SJCRH30 (cell line): ENCODE data around the gene LARP4B. TPM values are rescaled to one million over a fixed set of nuclear protein-coding genes. Genes with fewer than 3 reads are reported as not detected.
A peak's percentile ranks its signal among the peaks of the same experiment; 100 is the strongest.

Experiments used
- DNase-seq, 2 experiments: peaks; one replicate each; pipeline ENCODE4 v3.0.0-alpha.2; 2015 to 2020
- H3K27ac ChIP-seq: fragments of 250-450 bp; sonication (Bioruptor Pico); 2 replicates; pipeline ENCODE4 v1.5.1; 2020; ENCODE audit warnings: mild to moderate bottlenecking, moderate library complexity
- H3K27me3 ChIP-seq: fragments of 250-450 bp; sonication (Bioruptor Pico); 2 replicates; pipeline ENCODE4 v1.5.1; 2020; ENCODE audit warnings: mild to moderate bottlenecking, moderate library complexity
- H3K36me3 ChIP-seq: fragments of 250-450 bp; sonication (Bioruptor Pico); 2 replicates; pipeline ENCODE4 v1.5.1; 2020; ENCODE audit warnings: mild to moderate bottlenecking, moderate library complexity
- H3K4me1 ChIP-seq: fragments of 250-450 bp; sonication (Bioruptor Pico); 2 replicates; pipeline ENCODE4 v1.5.1; 2020; ENCODE audit warnings: mild to moderate bottlenecking, moderate library complexity
- H3K4me3 ChIP-seq: fragments of 250-450 bp; sonication (Bioruptor Pico); 2 replicates; pipeline ENCODE4 v1.5.1; 2020; ENCODE audit warnings: mild to moderate bottlenecking, moderate library complexity
- H3K9me3 ChIP-seq: fragments of 250-450 bp; sonication (Bioruptor Pico); replicated peaks from 2 replicates; pipeline ENCODE4 v1.5.1; 2020; ENCODE audit warnings: mild to moderate bottlenecking, moderate library complexity
- total RNA-seq: library from RNA; depleted of rRNA; stranded (reverse); fragments of >200 nt; shearing (Covaris generic); gene quantifications from 2 replicates; pipeline ENCODE4 v1.2.3, GENCODE V29; 2014

LARP4B gene
- total RNA-seq, 1 experiment from 2014 or later: 29.1 TPM

GRCh38 chr10:784403-785088 lies 147.0 kb downstream of the LARP4B start:
- Histone ChIP-seq H3K9me3 (no peaks in the 10 kb centered on the region), H3K27me3 (no peaks in the 10 kb centered on the region), H3K4me3 (peak overlapping the region; percentile 60), H3K27ac (peak overlapping the region; percentile 52), H3K4me1 (peaks cover 2% of the 10 kb centered on the region; the same call in 1 of the 2 replicates), H3K36me3 (no peaks in the 10 kb centered on the region)
- DNase-seq: peak; percentile 64 to 69

GRCh38 chr10:782751-783648 lies 148.5 kb downstream of the LARP4B start:
- Histone ChIP-seq H3K4me1 (no peaks in the 10 kb centered on the region; the same call in 1 of the 2 replicates), H3K27me3 (no peaks in the 10 kb centered on the region), H3K27ac (no peak overlapping the region), H3K9me3 (no peaks in the 10 kb centered on the region), H3K36me3 (no peaks in the 10 kb centered on the region), H3K4me3 (no peak overlapping the region)
- no peak for DNase-seq

- H3K4me3 ChIP-seq: no peak overlapping the region
- no peak overlapping the region for H3K27ac ChIP-seq
- H3K4me1 ChIP-seq: no peaks in the 10 kb centered on the region
- H3K9me3 ChIP-seq: no peaks in the 10 kb centered on the region
- no peak for DNase-seq
- H3K27me3 ChIP-seq: no peaks in the 10 kb centered on the region
- no peaks in the 10 kb centered on the region for H3K36me3 ChIP-seq
These were observed 150.7 kb downstream of the LARP4B start for GRCh38 chr10:780536-781524.

GRCh38 chr10:778626-779330 lies 152.7 kb downstream of the LARP4B start:
- no peaks in the 10 kb centered on the region for H3K27me3 ChIP-seq
- H3K27ac ChIP-seq: no peak overlapping the region
- no peak for DNase-seq
- no peak overlapping the region for H3K4me3 ChIP-seq
- no peaks in the 10 kb centered on the region for H3K36me3 ChIP-seq
- no peaks in the 10 kb centered on the region for H3K9me3 ChIP-seq
- no peaks in the 10 kb centered on the region for H3K4me1 ChIP-seq

- Histone ChIP-seq H3K4me1 (no peaks in the 10 kb centered on the region), H3K27me3 (no peaks in the 10 kb centered on the region), H3K4me3 (no peak overlapping the region), H3K9me3 (no peaks in the 10 kb centered on the region), H3K36me3 (no peaks in the 10 kb centered on the region), H3K27ac (no peak overlapping the region)
- DNase-seq: no peak
These were observed 153.5 kb downstream of the LARP4B start for GRCh38 chr10:777913-778479.

- Histone ChIP-seq H3K27ac (no peak overlapping the region), H3K4me1 (no peaks in the 10 kb centered on the region), H3K36me3 (no peaks in the 10 kb centered on the region), H3K27me3 (no peaks in the 10 kb centered on the region), H3K4me3 (no peak overlapping the region), H3K9me3 (no peaks in the 10 kb centered on the region)
- no peak for DNase-seq
These were observed 154.7 kb downstream of the LARP4B start for GRCh38 chr10:776772-777171.

GRCh38 chr10:775245-776075 lies 156.0 kb downstream of the LARP4B start:
- no peak for DNase-seq
- no peaks in the 10 kb centered on the region for H3K27me3 ChIP-seq
- no peak overlapping the region for H3K4me3 ChIP-seq
- H3K36me3 ChIP-seq: no peaks in the 10 kb centered on the region
- no peaks in the 10 kb centered on the region for H3K9me3 ChIP-seq
- H3K27ac ChIP-seq: no peak overlapping the region
- no peaks in the 10 kb centered on the region for H3K4me1 ChIP-seq

GRCh38 chr10:774661-775244 lies 156.8 kb downstream of the LARP4B start:
- no peaks in the 10 kb centered on the region for H3K4me1 ChIP-seq
- no peak for DNase-seq
- no peak overlapping the region for H3K27ac ChIP-seq
- H3K36me3 ChIP-seq: no peaks in the 10 kb centered on the region
- H3K9me3 ChIP-seq: no peaks in the 10 kb centered on the region
- H3K4me3 ChIP-seq: no peak overlapping the region
- H3K27me3 ChIP-seq: no peaks in the 10 kb centered on the region

- Histone ChIP-seq H3K4me1 (no peaks in the 10 kb centered on the region), H3K9me3 (no peaks in the 10 kb centered on the region), H3K27ac (no peak overlapping the region), H3K27me3 (no peaks in the 10 kb centered on the region), H3K36me3 (no peaks in the 10 kb centered on the region), H3K4me3 (no peak overlapping the region)
- DNase-seq: no peak
These were observed 157.3 kb downstream of the LARP4B start for GRCh38 chr10:774223-774622.

- no peak for DNase-seq
- Histone ChIP-seq H3K9me3 (no peaks in the 10 kb centered on the region), H3K27me3 (no peaks in the 10 kb centered on the region), H3K27ac (no peak overlapping the region), H3K36me3 (no peaks in the 10 kb centered on the region), H3K4me1 (no peaks in the 10 kb centered on the region), H3K4me3 (no peak overlapping the region)
These were observed 157.8 kb downstream of the LARP4B start for GRCh38 chr10:773562-774161.

- Histone ChIP-seq H3K4me3 (no peak overlapping the region), H3K9me3 (no peaks in the 10 kb centered on the region), H3K36me3 (no peaks in the 10 kb centered on the region), H3K4me1 (no peaks in the 10 kb centered on the region), H3K27me3 (no peaks in the 10 kb centered on the region), H3K27ac (no peak overlapping the region)
- DNase-seq: no peak
These were observed 159.3 kb downstream of the LARP4B start for GRCh38 chr10:772227-772637.

- Histone ChIP-seq H3K36me3 (no peaks in the 10 kb centered on the region), H3K27me3 (no peaks in the 10 kb centered on the region), H3K27ac (no peak overlapping the region), H3K4me3 (no peak overlapping the region), H3K4me1 (no peaks in the 10 kb centered on the region), H3K9me3 (no peaks in the 10 kb centered on the region)
- no peak for DNase-seq
These were observed 159.9 kb downstream of the LARP4B start for GRCh38 chr10:771647-772046.
